Activated CD8-positive, alpha-beta T cell treated with anti-CD3 and anti-CD28 coated beads for 36 hours (primary cell): ENCODE results near the gene METTL4. TPM values are rescaled to one million over a fixed set of nuclear protein-coding genes. Genes with fewer than 3 reads are reported as not detected.

ENCODE experiments used
- ATAC-seq: fragments of 200-7000 bp; cut with Tn5 transposase; one replicate; pipeline ENCODE4 v1.10.0; 2021; ENCODE audit warnings: mild to moderate bottlenecking, moderate library complexity
- CTCF ChIA-PET: fragments of 350-600 bp; sonication (Branson Sonifier 250); formaldehyde crosslinking; loops from one replicate; lab custom pipeline; 2021; ENCODE audit warnings: antibody characterized with exemption; lab: Charles Lee
- POLR2A ChIA-PET: fragments of 350-600 bp; sonication (Branson Sonifier 250); formaldehyde crosslinking; loops from one replicate; lab custom pipeline; 2021; ENCODE audit warnings: antibody characterized with exemption; lab: Charles Lee
- DNase-seq: peaks from one replicate; pipeline ENCODE4 v3.0.0-alpha.2; 2020
- H3K27ac Mint-ChIP-seq: one replicate; pipeline ENCODE4 v1.8.0; 2021; ENCODE audit warnings: mild to moderate bottlenecking, mixed read lengths
- H3K27me3 Mint-ChIP-seq: one replicate; pipeline ENCODE4 v1.8.0; 2021; ENCODE audit warnings: mixed read lengths
- H3K36me3 Mint-ChIP-seq: one replicate; pipeline ENCODE4 v1.8.0; 2021; ENCODE audit warnings: low read depth, mixed read lengths
- H3K4me1 Mint-ChIP-seq: one replicate; pipeline ENCODE4 v1.8.0; 2021; ENCODE audit warnings: low read depth, mixed read lengths
- H3K4me3 Mint-ChIP-seq: one replicate; pipeline ENCODE4 v1.8.0; 2021; ENCODE audit warnings: mild to moderate bottlenecking, moderate library complexity, mixed read lengths
- H3K9me3 Mint-ChIP-seq: one replicate; pipeline ENCODE4 v1.8.0; 2021; ENCODE audit warnings: mixed read lengths
- CTCF ChIP-seq: fragments of 200-600 bp; IDR thresholded peaks from one replicate; pipeline ENCODE4 v1.8.0; 2022; ENCODE audit warnings: antibody characterized with exemption, mild to moderate bottlenecking
- intact Hi-C: fragments of 100-400 bp; cut with micrococcal nuclease; formaldehyde crosslinking; loops from one replicate; pipeline ENCODE4 v1.10.0; 2022
- total RNA-seq, 2 experiments: library from RNA; stranded (reverse); gene quantifications; one replicate each; pipeline ENCODE4 v1.2.3, GENCODE V29; 2021

The METTL4 gene
- total RNA-seq, 2 experiments from 2014 or later: 18.9 to 20.5 TPM

GRCh38 chr18:2515171-2515787 is 56.0 kb downstream of the METTL4 start:
- ATAC-seq (no peak), DNase-seq (no peak)
- Mint-ChIP-seq H3K36me3 (no peaks in the 10 kb centered on the region), H3K4me3 (no peak overlapping the region), H3K9me3 (peaks cover 2% of the 10 kb centered on the region), H3K27me3 (no peaks in the 10 kb centered on the region), H3K27ac (peak overlapping the region; percentile 32), H3K4me1 (peaks cover 16% of the 10 kb centered on the region)
- ChIA-PET POLR2A (no interaction called here), CTCF (no interaction called here)
- intact Hi-C loops: no loop called here
- TF ChIP-seq CTCF: no peak

- DNase-seq (no peak), ATAC-seq (no peak)
- Mint-ChIP-seq H3K4me3 (no peak overlapping the region), H3K27ac (no peak overlapping the region), H3K9me3 (peaks cover 2% of the 10 kb centered on the region), H3K27me3 (no peaks in the 10 kb centered on the region), H3K36me3 (no peaks in the 10 kb centered on the region), H3K4me1 (peaks cover 16% of the 10 kb centered on the region)
- ChIA-PET CTCF (interaction anchor here (0.7 kb wide), 1 partner anchor 33 kb away, joined by 3 read pairs; no protein-coding TSS in a partner anchor), POLR2A (interaction anchor here (0.7 kb wide), 1 partner anchor 16 kb away, joined by 3 read pairs; no protein-coding TSS in a partner anchor)
- TF ChIP-seq CTCF: no peak
- intact Hi-C loops: no loop called here
These were observed 57.7 kb downstream of the METTL4 start for GRCh38 chr18:2513616-2514015.

- peaks cover 2% of the 10 kb centered on the region for H3K9me3 Mint-ChIP-seq
- ATAC-seq: no peak
- no peak overlapping the region for H3K4me3 Mint-ChIP-seq
- TF ChIP-seq CTCF: no peak
- H3K36me3 Mint-ChIP-seq: no peaks in the 10 kb centered on the region
- no peaks in the 10 kb centered on the region for H3K27me3 Mint-ChIP-seq
- H3K27ac Mint-ChIP-seq: no peak overlapping the region
- peaks cover 16% of the 10 kb centered on the region for H3K4me1 Mint-ChIP-seq
- intact Hi-C loops: no loop called here
- no peak for DNase-seq
- ChIA-PET CTCF (interaction anchor here (1.0 kb wide), 2 partner anchors 13 to 36 kb away, joined by 3 to 4 read pairs; no protein-coding TSS in a partner anchor), POLR2A (no interaction called here)
These were observed 59.2 kb downstream of the METTL4 start for GRCh38 chr18:2512059-2512458.

- no peak for TF ChIP-seq CTCF
- intact Hi-C loops: no loop called here
- Mint-ChIP-seq H3K27ac (no peak overlapping the region), H3K36me3 (no peaks in the 10 kb centered on the region), H3K9me3 (peaks cover 2% of the 10 kb centered on the region), H3K4me3 (no peak overlapping the region), H3K4me1 (peaks cover 14% of the 10 kb centered on the region), H3K27me3 (no peaks in the 10 kb centered on the region)
- DNase-seq: no peak
- CTCF ChIA-PET: interaction anchor here (1.0 kb wide), 2 partner anchors 13 to 36 kb away, joined by 3 to 4 read pairs; no protein-coding TSS in a partner anchor
- POLR2A ChIA-PET: no interaction called here
- ATAC-seq: no peak
These were observed 59.9 kb downstream of the METTL4 start for GRCh38 chr18:2511451-2511850.

GRCh38 chr18:2510416-2510815 is 60.9 kb downstream of the METTL4 start:
- ChIA-PET POLR2A (no interaction called here), CTCF (no interaction called here)
- H3K27ac Mint-ChIP-seq: no peak overlapping the region
- no peaks in the 10 kb centered on the region for H3K27me3 Mint-ChIP-seq
- intact Hi-C loops: no loop called here
- DNase-seq (no peak), ATAC-seq (no peak)
- TF ChIP-seq CTCF: no peak
- no peak overlapping the region for H3K4me3 Mint-ChIP-seq
- H3K4me1 Mint-ChIP-seq: peaks cover 4% of the 10 kb centered on the region
- H3K9me3 Mint-ChIP-seq: no peaks in the 10 kb centered on the region
- no peaks in the 10 kb centered on the region for H3K36me3 Mint-ChIP-seq
